HG03558 (cell line): Measurements from ENCODE around the gene QSOX2.

ENCODE experiments used
- ATAC-seq: cut with Tn5 transposase; IDR thresholded peaks from one replicate; pipeline ENCODE4 v1.9.1; 2021; ENCODE audit warnings: moderate number of reproducible peaks; ENCODE audit not compliant: unreplicated experiment; ENCODE audit errors: extremely low read depth

Gene QSOX2

DNA sequence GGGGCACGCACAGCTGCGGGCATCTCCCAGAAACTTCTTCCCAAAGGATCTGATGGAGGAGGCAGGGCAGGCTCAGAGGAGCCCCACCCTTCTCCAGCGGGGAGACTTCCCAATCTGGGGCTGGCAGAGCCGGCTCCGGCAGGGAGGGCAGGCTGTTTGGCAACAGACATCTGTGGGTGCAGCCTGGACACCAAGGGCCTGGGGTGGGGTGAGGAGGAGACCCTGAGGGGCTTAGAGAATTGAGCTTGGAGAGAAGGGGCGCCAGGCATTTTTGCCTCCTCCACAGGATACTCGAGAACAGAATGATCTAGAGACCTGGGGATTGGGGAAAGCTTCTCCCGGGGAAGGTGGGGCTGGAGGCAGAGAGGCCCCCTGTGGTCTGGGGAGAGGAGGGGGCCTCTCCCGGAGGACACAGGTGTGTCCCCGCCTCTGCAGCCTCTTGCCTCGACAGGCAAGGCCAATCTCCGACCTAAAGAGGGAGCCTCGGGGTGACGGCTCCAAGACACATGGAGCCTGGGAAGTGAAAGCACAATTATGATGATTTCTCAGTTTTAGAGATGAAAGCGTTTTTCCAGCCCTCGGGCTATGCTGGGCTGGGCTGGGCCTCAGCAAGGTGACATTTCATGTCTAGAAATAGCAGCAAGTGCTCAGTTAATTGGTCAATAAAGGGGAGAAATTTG lies 49.1 kb downstream of the QSOX2 start:
- ATAC-seq, result no peak

- ATAC-seq, result no peak
Measured at GRCh38 chr9:136194540-136194939, 51.1 kb downstream of the QSOX2 start.

GRCh38 chr9:136193891-136194279 lies 51.7 kb downstream of the QSOX2 start:
- no peak for ATAC-seq

- ATAC-seq, result no peak
Measured at GRCh38 chr9:136193127-136193890, 52.3 kb downstream of the QSOX2 start.

- ATAC-seq, result no peak
Measured at GRCh38 chr9:136192289-136193126, 53.1 kb downstream of the QSOX2 start.

DNA sequence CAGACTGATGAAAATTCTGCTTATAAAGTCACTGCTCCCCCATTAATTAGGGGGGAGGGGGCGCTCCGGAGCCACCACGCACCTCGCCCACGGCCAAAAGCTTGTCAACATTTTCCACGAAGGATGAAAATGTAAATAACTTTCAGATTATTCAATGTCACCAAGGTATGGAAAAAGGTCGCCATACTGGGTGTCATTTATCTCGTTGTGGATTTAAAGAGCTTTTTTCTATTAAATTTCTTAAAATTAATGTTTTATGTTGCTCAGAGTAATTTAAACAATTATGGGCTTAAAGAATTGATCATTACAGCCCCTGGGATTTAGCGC lies 53.7 kb downstream of the QSOX2 start:
- no peak for ATAC-seq

DNA sequence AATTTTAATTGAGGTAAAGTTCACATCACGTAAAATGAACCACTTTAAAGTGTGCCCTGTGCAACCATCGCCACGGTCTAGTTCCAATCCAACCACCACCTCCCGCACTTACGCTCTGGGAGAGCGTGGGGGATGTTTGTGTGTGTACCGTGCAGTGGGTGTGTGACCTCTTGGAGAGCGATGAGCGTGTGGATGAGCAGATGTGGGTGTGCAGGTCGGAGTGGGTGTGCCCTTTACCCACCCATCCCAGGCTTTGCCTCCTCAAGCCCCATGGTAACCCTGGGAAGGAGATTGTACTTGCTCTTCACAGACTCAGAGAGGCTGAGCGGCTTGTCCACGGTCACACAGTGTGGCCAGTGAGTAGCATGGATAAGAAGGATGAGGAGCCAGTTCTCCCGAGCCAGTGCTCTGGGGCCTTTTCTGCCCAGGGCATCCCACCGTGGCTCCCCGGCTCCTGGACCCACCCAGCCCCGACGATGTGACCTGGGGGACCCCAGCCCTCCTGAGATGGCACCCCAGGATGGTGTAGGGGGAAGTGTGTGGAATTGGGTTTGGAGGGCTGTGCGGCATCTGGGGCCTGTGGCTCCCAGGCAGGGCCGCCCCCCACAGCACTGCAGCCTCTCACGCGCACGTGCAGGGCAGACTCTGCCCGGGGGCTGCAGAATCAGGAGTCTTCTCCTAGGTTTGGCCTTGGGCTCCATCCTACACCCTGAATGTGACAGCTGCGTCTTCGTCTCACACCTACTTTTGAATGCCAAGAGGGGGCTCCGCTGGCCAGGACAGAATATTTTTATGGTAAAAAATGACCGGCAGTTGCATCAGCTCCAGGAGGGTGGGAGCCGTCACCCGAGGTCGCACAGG lies 54.3 kb downstream of the QSOX2 start:
- no peak for ATAC-seq

DNA sequence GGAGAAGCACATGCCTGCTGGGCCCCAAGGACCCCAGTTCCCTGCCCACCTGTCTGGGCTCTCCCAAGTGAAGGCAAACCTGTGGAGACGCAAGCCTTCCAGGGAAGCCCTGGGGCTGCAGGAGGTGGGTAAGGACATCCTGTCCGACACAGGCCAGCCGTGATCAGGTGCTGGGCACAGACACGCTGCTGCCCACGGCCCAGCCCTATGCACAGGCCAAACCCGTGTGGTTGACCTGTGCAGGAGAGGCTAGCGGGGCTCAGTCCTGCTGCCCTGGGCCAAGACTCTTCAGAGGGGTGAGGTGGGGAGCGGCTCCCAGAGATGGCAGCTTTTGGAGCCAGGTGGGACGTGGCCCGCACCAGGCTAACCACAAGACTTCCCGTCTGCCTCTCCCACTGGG lies 55.0 kb downstream of the QSOX2 start:
- ATAC-seq, result no peak

DNA sequence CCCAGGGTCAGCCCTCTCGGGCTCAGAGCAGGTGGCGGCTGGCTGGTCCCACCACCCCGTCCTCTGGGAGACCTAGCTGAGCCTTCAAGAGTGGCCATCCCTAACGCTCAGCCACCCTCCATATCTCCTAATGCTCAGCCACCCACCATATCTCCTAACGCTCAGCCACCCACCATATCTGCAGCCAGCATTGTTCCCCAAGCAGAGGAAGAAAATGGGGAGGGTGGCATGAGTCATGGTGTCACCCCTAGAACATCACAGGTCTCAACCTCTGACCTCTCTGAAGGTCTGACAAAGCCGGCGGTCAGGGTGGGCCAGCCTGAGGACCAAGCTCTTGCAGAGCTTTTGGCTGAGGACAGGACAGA lies 55.4 kb downstream of the QSOX2 start:
- no peak for ATAC-seq

DNA sequence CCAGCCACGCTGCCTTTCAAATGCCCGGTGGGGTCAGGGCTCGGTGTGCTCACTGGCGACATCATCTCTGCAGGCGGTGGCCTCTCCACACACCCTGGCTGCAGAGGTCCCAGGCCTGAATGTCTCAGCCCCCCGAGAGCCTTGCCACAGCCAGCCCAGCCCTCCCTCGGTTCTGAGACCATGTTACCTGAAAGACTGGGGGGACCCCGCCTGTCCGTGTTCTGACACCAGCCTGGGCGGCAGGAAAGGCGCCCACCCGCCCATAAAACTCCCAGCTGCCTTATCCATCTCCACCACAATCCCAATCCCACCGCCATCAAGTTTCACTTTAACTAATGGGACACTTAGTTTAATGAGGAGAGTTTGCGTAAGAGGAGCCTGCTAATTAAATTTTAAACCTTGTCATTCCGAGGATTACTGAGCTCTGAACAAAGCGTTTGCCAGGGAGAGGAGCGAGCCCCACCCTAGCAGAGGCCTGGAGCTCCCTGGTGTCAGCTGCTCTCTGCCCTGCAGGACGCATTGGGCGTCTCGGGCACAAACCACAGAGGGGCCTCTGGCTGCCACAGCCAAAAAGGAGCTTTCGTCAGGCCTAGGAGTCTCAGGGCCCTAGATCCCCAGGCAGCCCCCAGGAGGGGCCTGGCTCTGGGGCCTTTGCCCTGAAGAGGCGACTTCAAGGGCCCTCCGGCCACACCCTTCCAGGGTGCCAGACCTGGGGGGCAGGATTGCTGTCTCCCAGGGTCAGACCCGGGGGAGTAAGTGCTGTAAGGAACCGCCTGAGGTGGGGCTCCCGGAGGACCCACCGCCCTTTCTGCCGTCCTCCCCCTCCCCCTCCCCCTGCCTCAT lies 56.0 kb downstream of the QSOX2 start:
- ATAC-seq, result no peak

DNA sequence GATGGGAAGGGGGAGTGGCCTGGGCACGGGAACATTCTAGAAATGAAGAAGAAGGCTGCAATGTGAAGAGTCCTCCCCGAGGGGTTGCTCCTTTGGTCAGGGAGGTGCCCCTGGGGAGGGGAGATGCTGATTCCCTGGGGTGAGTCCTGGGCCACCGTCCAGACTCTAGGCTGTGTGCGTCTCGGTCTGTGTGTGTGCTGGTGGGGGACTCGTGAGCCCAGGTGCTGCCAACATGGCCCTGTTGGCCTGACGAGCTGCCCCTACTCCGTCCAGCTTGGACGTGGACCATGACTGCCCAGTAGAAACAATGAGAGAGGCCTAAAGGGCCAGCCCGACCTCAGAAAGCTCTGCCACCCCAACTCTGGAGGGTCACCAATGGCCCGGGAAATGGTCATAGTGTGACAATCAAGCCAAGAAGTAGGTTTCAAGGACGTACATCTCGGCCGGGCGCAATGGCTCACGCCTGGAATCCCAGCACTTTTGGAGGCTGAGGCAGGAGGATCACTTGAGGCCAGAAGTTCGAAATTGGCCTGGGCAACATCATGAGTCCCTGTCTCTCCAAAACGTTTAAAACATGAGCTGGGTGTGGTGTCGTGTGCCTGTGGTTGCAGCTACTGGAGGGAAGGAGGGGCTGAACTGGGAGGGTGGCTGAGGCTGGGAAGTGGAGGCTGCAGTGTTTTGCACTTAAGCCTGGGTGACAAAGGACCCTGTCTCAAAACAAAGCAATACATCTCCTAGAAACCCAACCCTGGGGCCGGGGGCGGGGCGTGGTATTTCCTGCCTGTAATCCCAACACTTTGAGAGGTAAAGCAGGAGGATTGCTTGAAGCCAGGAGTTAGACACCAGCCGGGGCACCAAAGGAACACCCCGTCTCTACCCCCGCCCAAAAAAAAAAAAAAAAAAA lies 57.7 kb downstream of the QSOX2 start:
- ATAC-seq, result no peak

- ATAC-seq, result no peak
Measured at GRCh38 chr9:136187197-136187596, 58.4 kb downstream of the QSOX2 start.

DNA sequence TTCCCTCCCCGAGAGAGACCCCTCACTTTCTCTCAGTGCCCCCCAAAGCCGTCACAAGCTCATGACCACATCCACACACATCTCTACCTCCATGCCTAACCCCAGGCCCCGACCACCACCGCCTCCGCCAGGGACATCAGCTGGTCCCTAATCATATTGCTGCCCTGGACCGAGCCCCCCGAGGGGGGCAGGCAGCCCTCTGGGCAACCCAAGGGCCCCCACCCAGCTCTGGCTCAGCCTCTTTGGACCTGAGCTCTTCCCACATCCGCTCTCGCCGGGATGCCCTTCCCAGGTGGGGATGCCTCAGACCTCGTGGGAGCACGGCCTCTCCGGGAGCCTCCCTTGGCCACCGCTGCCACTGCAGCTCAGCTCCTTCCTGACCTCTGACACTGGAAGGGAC lies 59.2 kb downstream of the QSOX2 start:
- ATAC-seq, result no peak

DNA sequence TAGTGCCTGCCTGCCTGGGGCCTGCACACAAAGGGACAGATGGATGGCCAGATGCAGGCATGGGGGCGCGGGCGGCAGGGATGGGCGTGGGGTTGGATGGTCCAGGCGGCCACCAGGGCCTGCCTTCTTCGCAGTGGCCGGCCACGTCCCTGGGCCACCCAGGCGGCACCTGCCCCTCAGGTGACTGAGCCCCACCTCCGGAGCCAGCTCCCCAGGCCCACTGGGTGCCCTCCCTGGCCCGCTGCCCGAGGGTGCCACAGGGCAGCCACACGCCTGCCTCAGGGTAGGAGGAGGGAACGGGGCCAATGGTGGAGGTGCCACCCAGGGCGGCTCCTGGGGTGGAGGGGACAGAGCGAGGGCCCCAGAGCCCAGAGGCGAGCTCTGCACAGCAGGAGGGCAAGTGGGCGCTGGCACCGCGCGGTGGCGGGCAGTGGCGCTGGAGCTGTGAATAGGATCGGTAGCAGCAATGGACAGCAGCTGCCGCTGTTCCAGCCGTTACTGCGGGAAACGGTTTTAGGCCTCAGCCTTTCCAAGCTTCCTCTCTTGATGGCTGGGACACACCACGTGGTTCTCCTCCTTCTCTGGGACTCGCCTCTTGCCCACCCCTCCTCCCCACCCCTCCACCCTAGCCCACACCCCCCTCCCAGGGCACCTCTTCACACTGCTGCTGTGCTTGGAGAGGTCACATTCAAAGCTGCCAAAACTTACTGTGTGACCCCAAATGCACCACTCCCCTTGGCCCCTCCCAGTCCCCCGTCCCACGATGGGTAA lies 59.8 kb downstream of the QSOX2 start:
- ATAC-seq, result no peak

- no peak for ATAC-seq
Measured at GRCh38 chr9:136185066-136185465, 60.5 kb downstream of the QSOX2 start.

GRCh38 chr9:136182850-136183422 lies 62.7 kb downstream of the QSOX2 start:
- ATAC-seq, result no peak

DNA sequence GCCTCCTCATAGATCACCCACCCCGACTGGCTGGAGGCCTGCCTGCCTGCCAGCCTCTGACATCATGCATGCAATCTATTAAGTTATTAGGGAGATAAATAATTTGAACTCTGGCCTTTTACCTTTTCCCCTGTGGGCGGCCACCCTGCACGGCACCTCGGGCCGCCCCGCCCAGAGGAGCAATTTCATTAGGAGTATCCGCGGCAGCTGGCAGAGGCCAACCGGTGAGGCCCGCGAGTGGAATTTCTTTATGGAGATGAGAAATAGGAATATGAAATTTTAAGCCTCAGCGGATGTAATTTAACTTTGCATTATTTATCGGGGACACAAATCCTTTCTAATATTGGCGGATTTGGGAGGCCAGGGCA lies 63.2 kb downstream of the QSOX2 start:
- no peak for ATAC-seq
